Cardiac ventricle fibroblast (primary cell): ENCODE measurements around the gene NBEA. TPM values are rescaled to one million over a fixed set of nuclear protein-coding genes. Genes with fewer than 3 reads are reported as not detected.

ENCODE experiments used
- total RNA-seq: library from RNA; depleted of rRNA; stranded (reverse); fragments of >200 nt; gene quantifications from 2 replicates; pipeline ENCODE4 v1.2.3, GENCODE V29; 2015

Gene NBEA, protein sequence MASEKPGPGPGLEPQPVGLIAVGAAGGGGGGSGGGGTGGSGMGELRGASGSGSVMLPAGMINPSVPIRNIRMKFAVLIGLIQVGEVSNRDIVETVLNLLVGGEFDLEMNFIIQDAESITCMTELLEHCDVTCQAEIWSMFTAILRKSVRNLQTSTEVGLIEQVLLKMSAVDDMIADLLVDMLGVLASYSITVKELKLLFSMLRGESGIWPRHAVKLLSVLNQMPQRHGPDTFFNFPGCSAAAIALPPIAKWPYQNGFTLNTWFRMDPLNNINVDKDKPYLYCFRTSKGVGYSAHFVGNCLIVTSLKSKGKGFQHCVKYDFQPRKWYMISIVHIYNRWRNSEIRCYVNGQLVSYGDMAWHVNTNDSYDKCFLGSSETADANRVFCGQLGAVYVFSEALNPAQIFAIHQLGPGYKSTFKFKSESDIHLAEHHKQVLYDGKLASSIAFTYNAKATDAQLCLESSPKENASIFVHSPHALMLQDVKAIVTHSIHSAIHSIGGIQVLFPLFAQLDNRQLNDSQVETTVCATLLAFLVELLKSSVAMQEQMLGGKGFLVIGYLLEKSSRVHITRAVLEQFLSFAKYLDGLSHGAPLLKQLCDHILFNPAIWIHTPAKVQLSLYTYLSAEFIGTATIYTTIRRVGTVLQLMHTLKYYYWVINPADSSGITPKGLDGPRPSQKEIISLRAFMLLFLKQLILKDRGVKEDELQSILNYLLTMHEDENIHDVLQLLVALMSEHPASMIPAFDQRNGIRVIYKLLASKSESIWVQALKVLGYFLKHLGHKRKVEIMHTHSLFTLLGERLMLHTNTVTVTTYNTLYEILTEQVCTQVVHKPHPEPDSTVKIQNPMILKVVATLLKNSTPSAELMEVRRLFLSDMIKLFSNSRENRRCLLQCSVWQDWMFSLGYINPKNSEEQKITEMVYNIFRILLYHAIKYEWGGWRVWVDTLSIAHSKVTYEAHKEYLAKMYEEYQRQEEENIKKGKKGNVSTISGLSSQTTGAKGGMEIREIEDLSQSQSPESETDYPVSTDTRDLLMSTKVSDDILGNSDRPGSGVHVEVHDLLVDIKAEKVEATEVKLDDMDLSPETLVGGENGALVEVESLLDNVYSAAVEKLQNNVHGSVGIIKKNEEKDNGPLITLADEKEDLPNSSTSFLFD (N-terminal part only)
- total RNA-seq: 0.83 and 2.0 TPM in 2 replicates

DNA sequence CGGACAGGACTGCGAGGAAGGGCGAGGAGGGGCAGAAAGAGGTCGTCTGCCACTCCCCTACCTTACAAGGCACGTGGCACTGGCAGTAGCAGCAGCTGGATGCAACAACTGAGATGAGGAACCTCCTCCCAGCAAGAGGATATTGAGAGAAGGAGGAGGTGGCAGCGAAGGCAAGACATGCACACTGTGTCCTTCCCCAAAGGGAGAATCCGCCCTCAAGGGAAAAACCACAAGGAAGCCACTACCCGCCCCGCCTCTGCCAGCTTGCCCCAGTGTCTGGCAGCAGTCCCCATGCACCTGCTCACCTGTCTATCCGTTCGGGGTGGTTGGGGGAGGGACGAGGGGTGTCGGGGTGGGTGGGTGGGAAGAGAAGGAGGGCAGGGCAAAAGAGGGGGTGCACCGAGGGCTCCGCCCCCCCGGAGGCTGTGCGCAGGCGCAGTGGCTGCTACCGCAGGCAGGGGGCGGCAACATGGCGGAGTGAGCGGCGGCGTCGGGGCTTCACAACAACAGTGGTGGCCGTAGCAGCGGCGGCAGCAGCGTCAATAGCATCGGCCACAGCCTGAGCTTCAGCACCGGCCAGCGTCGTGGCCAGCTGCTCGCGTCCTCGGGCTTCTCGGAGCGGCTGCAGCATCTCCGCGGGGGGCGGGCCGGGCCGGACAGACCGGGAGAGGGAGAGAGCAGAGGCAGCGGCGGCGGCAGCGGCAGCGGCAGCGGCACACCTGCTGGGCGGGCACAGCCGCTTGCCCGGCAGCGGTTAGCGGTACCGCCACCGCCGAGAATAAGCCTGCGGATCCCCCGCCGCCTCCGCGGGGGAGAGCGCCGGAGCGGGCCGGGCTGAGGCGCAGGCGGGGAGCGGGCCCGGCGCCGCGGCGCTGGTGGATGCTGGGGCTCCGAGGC is at the start of gene NBEA:
TSS of gene NBEA (plus strand) at position 436 of the 897 bp plus-strand sequence. CDS start 551 bp downstream, outside the sequence.

DNA sequence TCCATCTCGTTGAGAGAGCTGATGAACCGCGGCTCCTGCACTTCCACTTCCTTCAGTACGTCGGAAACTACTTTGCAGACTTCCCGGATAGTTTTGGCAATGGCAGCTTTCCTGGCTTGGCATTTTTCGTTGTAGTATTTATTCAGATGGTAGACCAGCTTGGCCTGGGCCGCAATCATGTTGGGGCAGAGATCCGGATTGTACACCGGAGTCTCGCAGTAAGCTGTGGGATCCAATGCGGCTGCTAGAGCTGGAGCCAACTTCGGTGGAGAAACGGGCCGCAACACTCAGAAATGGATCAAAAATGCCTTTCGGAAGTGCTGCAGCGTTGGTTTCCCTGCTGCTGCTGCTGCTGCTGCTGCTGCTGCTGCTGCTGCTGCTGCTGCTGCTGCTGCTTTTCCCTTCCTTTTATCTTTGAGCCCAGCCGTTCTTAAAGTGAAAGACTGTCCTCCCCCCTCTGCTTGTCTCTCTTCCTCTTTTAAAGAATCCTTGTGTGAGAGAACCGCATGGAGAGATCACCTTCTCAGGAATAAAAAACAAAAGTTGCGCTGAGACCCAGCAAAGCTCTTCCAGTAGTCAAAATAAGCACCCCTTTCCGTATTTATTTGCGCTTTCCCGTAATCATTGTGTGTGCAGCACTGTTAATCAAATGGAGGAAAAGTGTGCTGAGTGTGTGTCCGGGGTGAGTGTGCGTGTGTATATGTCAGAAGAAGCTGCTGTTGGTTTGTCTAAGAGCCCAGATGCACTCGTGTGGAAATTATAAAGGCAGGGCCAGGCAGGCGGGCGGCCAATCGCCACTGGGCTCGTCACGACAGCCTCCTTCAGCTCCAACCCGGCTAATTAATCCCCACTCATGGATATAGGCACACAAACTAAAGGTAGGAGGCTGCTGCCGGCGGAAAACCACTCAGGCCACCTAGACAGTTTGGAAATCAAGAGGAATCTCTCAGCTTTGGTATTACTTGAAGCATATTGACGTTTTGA is 534.2 kb downstream of the NBEA start, which contains the start of gene MAB21L1:
TSS of gene MAB21L1 (minus strand) at position 730 of the 984 bp plus-strand sequence. CDS start at position 179, 551 bp downstream.

